Trophoblast cell (in vitro differentiated cells and primary cell): Measurements from ENCODE around the gene MYH9.

Experiments used
- DNase-seq, 2 donors: peaks; one replicate each; pipeline ENCODE4 v3.0.0-alpha.2; 2016
- H2AFZ ChIP-seq: 2 replicates; pipeline ENCODE4 v1.6.1; 2013; ENCODE audit warnings: low read length, moderate library complexity, mild to moderate bottlenecking; ENCODE audit not compliant: insufficient read depth, poor library complexity
- H2AK5ac ChIP-seq: 2 replicates; pipeline ENCODE4 v1.6.1; 2013; ENCODE audit warnings: mild to moderate bottlenecking, low read length
- H2BK120ac ChIP-seq: 2 replicates; pipeline ENCODE4 v1.6.1; 2013; ENCODE audit warnings: low read length, mild to moderate bottlenecking, moderate library complexity; ENCODE audit not compliant: insufficient read depth, poor library complexity
- H2BK12ac ChIP-seq: 2 replicates; pipeline ENCODE4 v1.6.1; 2013; ENCODE audit warnings: mild to moderate bottlenecking, low read length, moderate library complexity
- H2BK5ac ChIP-seq: 2 replicates; pipeline ENCODE4 v1.6.1; 2013; ENCODE audit warnings: low read length, low read depth, moderate library complexity, mild to moderate bottlenecking; ENCODE audit not compliant: poor library complexity
- H3K14ac ChIP-seq: 2 replicates; pipeline ENCODE4 v1.6.1; 2013; ENCODE audit warnings: mild to moderate bottlenecking, low read length
- H3K18ac ChIP-seq: 2 replicates; pipeline ENCODE4 v1.6.1; 2013; ENCODE audit warnings: mild to moderate bottlenecking, low read length
- H3K23ac ChIP-seq: 2 replicates; pipeline ENCODE4 v1.6.1; 2013; ENCODE audit warnings: low read length
- H3K27ac ChIP-seq: 2 replicates; pipeline ENCODE4 v1.5.1; 2013; ENCODE audit warnings: low read depth, mild to moderate bottlenecking, inconsistent platforms, low read length, moderate library complexity
- H3K27me3 ChIP-seq: 2 replicates; pipeline ENCODE4 v1.6.1; 2013; ENCODE audit warnings: inconsistent platforms, mild to moderate bottlenecking, low read length, moderate library complexity; ENCODE audit not compliant: insufficient read depth
- H3K36me3 ChIP-seq, 2 experiments: 1 replicate in 1 of 2; 2 replicates in 1 of 2; pipeline ENCODE4 v1.6.1; 2013; ENCODE audit warnings: low read length in 2 of 2, mild to moderate bottlenecking in 2 of 2, moderate library complexity in 1 of 2; ENCODE audit not compliant: insufficient read depth in 2 of 2, control insufficient read depth in 1 of 2
- H3K4ac ChIP-seq: 2 replicates; pipeline ENCODE4 v1.6.1; 2013; ENCODE audit warnings: low read depth, mild to moderate bottlenecking, low read length, moderate library complexity
- H3K4me1 ChIP-seq, 2 experiments: 1 replicate in 1 of 2; 2 replicates in 1 of 2; pipeline ENCODE4 v1.6.1; 2013; ENCODE audit warnings: low read length in 2 of 2, mild to moderate bottlenecking in 2 of 2, moderate library complexity in 1 of 2; ENCODE audit not compliant: insufficient read depth in 2 of 2, control insufficient read depth in 1 of 2
- H3K4me2 ChIP-seq: 2 replicates; pipeline ENCODE4 v1.6.1; 2013; ENCODE audit warnings: inconsistent platforms, mild to moderate bottlenecking, low read length, moderate library complexity
- H3K4me3 ChIP-seq: 2 replicates; pipeline ENCODE4 v1.5.1; 2013; ENCODE audit warnings: mild to moderate bottlenecking, low read depth, low read length, inconsistent platforms
- H3K79me1 ChIP-seq: one replicate; pipeline ENCODE4 v1.6.1; 2013; ENCODE audit warnings: low read length
- H3K79me2 ChIP-seq: 2 replicates; pipeline ENCODE4 v1.6.1; 2013; ENCODE audit warnings: low read length, mild to moderate bottlenecking; ENCODE audit not compliant: control insufficient read depth, insufficient read depth, poor library complexity
- H3K9ac ChIP-seq: 2 replicates; pipeline ENCODE4 v1.6.1; 2013; ENCODE audit warnings: mild to moderate bottlenecking, low read length
- H3K9me3 ChIP-seq: 2 replicates; pipeline ENCODE4 v1.6.1; 2013; ENCODE audit warnings: low read depth, mild to moderate bottlenecking, control low read depth, inconsistent platforms, low read length; ENCODE audit not compliant: insufficient read depth
- H4K12ac ChIP-seq: 2 replicates; pipeline ENCODE4 v1.6.1; 2013; ENCODE audit warnings: low read depth, mild to moderate bottlenecking, low read length, moderate library complexity
- H4K8ac ChIP-seq: 2 replicates; pipeline ENCODE4 v1.6.1; 2013; ENCODE audit warnings: low read depth, mild to moderate bottlenecking, low read length, moderate library complexity
- H4K91ac ChIP-seq: one replicate; pipeline ENCODE4 v1.6.1; 2013; ENCODE audit warnings: low read depth, mild to moderate bottlenecking, low read length, moderate library complexity
- WGBS: extraction: QIAGEN DNeasy Blood & Tissue Kit; methylation state at CpG from one replicate; pipeline ENCODE4 v1.1.7; 2013; ENCODE audit warnings: missing lambda C conversion rate; ENCODE audit not compliant: insufficient read length, insufficient coverage; ENCODE audit errors: extremely low coverage; 5-methylcytosine and 5-hydroxymethylcytosine counted together

Gene MYH9

GRCh38 chr22:36280379-36280778 lies 107.4 kb downstream of the MYH9 start:
- H2AK5ac ChIP-seq, result no peak overlapping the region
- peaks cover 38 to 46% of the 10 kb centered on the region in 2 experiments for H3K36me3 ChIP-seq
- H3K4ac ChIP-seq, result no peak overlapping the region
- no peak overlapping the region for H4K91ac ChIP-seq
- no peak overlapping the region for H2BK120ac ChIP-seq
- H4K12ac ChIP-seq, result no peak overlapping the region
- H3K9ac ChIP-seq, result no peak overlapping the region
- H3K18ac ChIP-seq, result no peak overlapping the region
- H3K27me3 ChIP-seq, result no peaks in the 10 kb centered on the region
- no peak overlapping the region for H3K23ac ChIP-seq
- peaks cover 1% of the 10 kb centered on the region for H3K9me3 ChIP-seq
- no peak overlapping the region for H2BK12ac ChIP-seq
- no peak overlapping the region for H2AFZ ChIP-seq
- H3K14ac ChIP-seq, result no peak overlapping the region
- H2BK5ac ChIP-seq, result no peak overlapping the region
- H3K4me2 ChIP-seq, result no peak overlapping the region
- H3K79me2 ChIP-seq, result no peaks in the 10 kb centered on the region
- H3K4me1 ChIP-seq, result no peaks in the 10 kb centered on the region
- H3K27ac ChIP-seq, result no peak overlapping the region
- no peak overlapping the region for H4K8ac ChIP-seq
- no peak overlapping the region for H3K4me3 ChIP-seq
- peak; percentile 80 for DNase-seq
- H3K79me1 ChIP-seq, result no peaks in the 10 kb centered on the region
- no CpG with 5 or more reads among the region's 8 CpGs for WGBS

GRCh38 chr22:36279219-36279666 lies 108.5 kb downstream of the MYH9 start:
- no peak for DNase-seq
- WGBS, result no CpG with 5 or more reads among the region's 8 CpGs
- H3K4me3 ChIP-seq, result no peak overlapping the region

GRCh38 chr22:36277482-36278291 lies 110.1 kb downstream of the MYH9 start:
- no peak overlapping the region for H3K18ac ChIP-seq
- H3K4me2 ChIP-seq, result no peak overlapping the region

More at GRCh38 chr22:36279219-36279666, 108.5 kb downstream of the MYH9 start:
- Histone ChIP-seq H3K14ac (no peak overlapping the region), H2AK5ac (no peak overlapping the region), H3K4me2 (no peak overlapping the region), H3K9me3 (no peaks in the 10 kb centered on the region), H3K18ac (no peak overlapping the region), H3K9ac (no peak overlapping the region), H3K4ac (no peak overlapping the region), H3K23ac (no peak overlapping the region), H2BK5ac (no peak overlapping the region), H3K79me1 (no peaks in the 10 kb centered on the region), H3K4me1 (no peaks in the 10 kb centered on the region), H2AFZ (no peak overlapping the region), H4K8ac (no peak overlapping the region), H3K36me3 (peaks cover 27 to 34% of the 10 kb centered on the region in 2 experiments), H4K91ac (no peak overlapping the region), H3K27ac (no peak overlapping the region), H3K79me2 (no peaks in the 10 kb centered on the region), H4K12ac (no peak overlapping the region), H2BK120ac (no peak overlapping the region), H3K27me3 (no peaks in the 10 kb centered on the region), H2BK12ac (no peak overlapping the region)

GRCh38 chr22:36274531-36274930 lies 113.2 kb downstream of the MYH9 start:
- H3K79me2 ChIP-seq, result no peaks in the 10 kb centered on the region
- no peak overlapping the region for H3K4me2 ChIP-seq
- whole genome bisulfite sequencing, result no CpG with 5 or more reads among the region's 5 CpGs
- H2BK5ac ChIP-seq, result no peak overlapping the region
- no peak overlapping the region for H3K27ac ChIP-seq
- H4K91ac ChIP-seq, result no peak overlapping the region
- no peak overlapping the region for H3K23ac ChIP-seq
- no peaks in the 10 kb centered on the region for H3K27me3 ChIP-seq
- H2BK120ac ChIP-seq, result no peak overlapping the region
- H3K4ac ChIP-seq, result no peak overlapping the region
- no peaks in the 10 kb centered on the region for H3K9me3 ChIP-seq
- H3K9ac ChIP-seq, result no peak overlapping the region
- DNase-seq, result no peak
- H3K36me3 ChIP-seq, result no peaks in the 10 kb centered on the region
- H3K4me1 ChIP-seq, result peaks cover 3 to 4% of the 10 kb centered on the region in 2 experiments
- H2AFZ ChIP-seq, result no peak overlapping the region
- no peak overlapping the region for H3K14ac ChIP-seq
- H2AK5ac ChIP-seq, result no peak overlapping the region
- H4K8ac ChIP-seq, result no peak overlapping the region
- H2BK12ac ChIP-seq, result no peak overlapping the region
- no peak overlapping the region for H4K12ac ChIP-seq
- no peak overlapping the region for H3K4me3 ChIP-seq
- no peak overlapping the region for H3K18ac ChIP-seq
- no peaks in the 10 kb centered on the region for H3K79me1 ChIP-seq

More at GRCh38 chr22:36277482-36278291, 110.1 kb downstream of the MYH9 start:
- H3K4ac ChIP-seq, result no peak overlapping the region
- no peak overlapping the region for H3K23ac ChIP-seq
- no peak overlapping the region for H4K8ac ChIP-seq
- H3K27ac ChIP-seq, result no peak overlapping the region
- H2BK12ac ChIP-seq, result no peak overlapping the region
- no peak overlapping the region for H4K12ac ChIP-seq
- no peak overlapping the region for H2AK5ac ChIP-seq
- H3K9ac ChIP-seq, result no peak overlapping the region
- WGBS, result no CpG with 5 or more reads among the region's 18 CpGs
- peak in 1 of 2 donors; percentile 54 for DNase-seq
- H3K36me3 ChIP-seq, result peaks cover 20 to 22% of the 10 kb centered on the region in 2 experiments
- H3K4me1 ChIP-seq, result no peaks in the 10 kb centered on the region
- no peak overlapping the region for H3K4me3 ChIP-seq
- no peaks in the 10 kb centered on the region for H3K79me2 ChIP-seq
- no peaks in the 10 kb centered on the region for H3K79me1 ChIP-seq
- H3K14ac ChIP-seq, result no peak overlapping the region
- no peak overlapping the region for H2BK120ac ChIP-seq
- no peaks in the 10 kb centered on the region for H3K9me3 ChIP-seq
- no peak overlapping the region for H4K91ac ChIP-seq
- no peaks in the 10 kb centered on the region for H3K27me3 ChIP-seq
- no peak overlapping the region for H2BK5ac ChIP-seq
- H2AFZ ChIP-seq, result no peak overlapping the region
